HEK293 (cell line): ENCODE data around the gene FBXL13.

ENCODE experiments used
- CTCF ChIA-PET: fragments of 350-600 bp; formaldehyde crosslinking; extraction: SDS; loops from one replicate; lab custom pipeline; 2021; ENCODE audit warnings: antibody characterized with exemption; lab: Yijun Ruan, JAX
- POLR2A ChIA-PET: fragments of 300-600 bp; formaldehyde crosslinking; extraction: SDS; loops from one replicate; lab custom pipeline; 2020; ENCODE audit warnings: antibody characterized with exemption, inconsistent platforms; lab: Yijun Ruan, JAX
- H3K27ac ChIP-seq: fragments of 200-500 bp; sonication (Bioruptor generic); 2 replicates; pipeline ENCODE4 v1.5.1; 2014; ENCODE audit warnings: low read depth, low read length, control low read depth, inconsistent platforms; ENCODE audit errors: extremely low read depth
- H3K36me3 ChIP-seq, 2 experiments: fragments of 200-500 bp in 1 of 2; sonication (Bioruptor generic) in 1 of 2; 1 replicate in 1 of 2; 2 replicates in 1 of 2; pipeline ENCODE4 v1.5.1; 2014 to 2017; ENCODE audit warnings: inconsistent platforms in 2 of 2, low read length in 2 of 2; ENCODE audit not compliant: control insufficient read depth in 2 of 2, insufficient read depth in 1 of 2
- H3K4me1 ChIP-seq: fragments of 200-500 bp; sonication (Bioruptor generic); 2 replicates; pipeline ENCODE4 v1.5.1; 2014; ENCODE audit warnings: mild to moderate bottlenecking, low read length, inconsistent platforms; ENCODE audit not compliant: control insufficient read depth, insufficient read depth
- H3K4me3 ChIP-seq: 2 replicates; pipeline ENCODE4 v1.5.1; 2011; ENCODE audit warnings: low read depth, mild to moderate bottlenecking, control low read depth, low read length, moderate library complexity
- H3K9me3 ChIP-seq: fragments of 200-500 bp; sonication (Bioruptor generic); 2 replicates; pipeline ENCODE4 v1.5.1; 2014; ENCODE audit warnings: low read depth, low read length, inconsistent platforms; ENCODE audit not compliant: control insufficient read depth, insufficient read depth
- CTCF ChIP-seq: fragments of 450-650 bp; formaldehyde crosslinking; IDR thresholded peaks from 2 replicates; pipeline ENCODE4 v1.5.1; 2016; ENCODE audit warnings: missing biosample characterization, missing genetic modification characterization
- KLF16 ChIP-seq: fragments of 450-650 bp; formaldehyde crosslinking; IDR thresholded peaks from 2 replicates; pipeline ENCODE4 v1.5.1; 2017; ENCODE audit warnings: missing biosample characterization, missing genetic modification characterization
- MZF1 ChIP-seq: fragments of 450-650 bp; formaldehyde crosslinking; IDR thresholded peaks from 2 replicates; pipeline ENCODE4 v1.5.1; 2017; ENCODE audit warnings: missing biosample characterization, missing genetic modification characterization, borderline replicate concordance
- OSR2 ChIP-seq: fragments of 450-650 bp; formaldehyde crosslinking; IDR thresholded peaks from 2 replicates; pipeline ENCODE4 v1.5.1; 2016; ENCODE audit warnings: missing biosample characterization, missing genetic modification characterization
- PATZ1 ChIP-seq: fragments of 450-650 bp; formaldehyde crosslinking; IDR thresholded peaks from 2 replicates; pipeline ENCODE4 v1.5.1; 2016; ENCODE audit warnings: missing biosample characterization, missing genetic modification characterization
- PRDM1 ChIP-seq: fragments of 450-650 bp; formaldehyde crosslinking; IDR thresholded peaks from 2 replicates; pipeline ENCODE4; 2016; ENCODE audit warnings: missing biosample characterization, missing genetic modification characterization
- ZBTB1 ChIP-seq: fragments of 450-650 bp; formaldehyde crosslinking; IDR thresholded peaks from 2 replicates; pipeline ENCODE4 v1.5.1; 2016; ENCODE audit warnings: missing biosample characterization, missing genetic modification characterization
- ZFP37 ChIP-seq: fragments of 450-650 bp; formaldehyde crosslinking; IDR thresholded peaks from 2 replicates; pipeline ENCODE4 v1.5.1; 2016; ENCODE audit warnings: missing biosample characterization, missing genetic modification characterization
- ZNF2 ChIP-seq: fragments of 450-650 bp; formaldehyde crosslinking; IDR thresholded peaks from 2 replicates; pipeline ENCODE4 v1.5.1; 2016; ENCODE audit warnings: missing biosample characterization, missing genetic modification characterization
- ZNF221 ChIP-seq: fragments of 450-650 bp; formaldehyde crosslinking; IDR thresholded peaks from 2 replicates; pipeline ENCODE4 v1.5.1; 2017; ENCODE audit warnings: missing biosample characterization, missing genetic modification characterization, borderline replicate concordance
- ZNF239 ChIP-seq: fragments of 450-650 bp; formaldehyde crosslinking; IDR thresholded peaks from 2 replicates; pipeline ENCODE4 v1.5.1; 2016; ENCODE audit warnings: missing biosample characterization, missing genetic modification characterization
- ZNF302 ChIP-seq: fragments of 450-650 bp; formaldehyde crosslinking; IDR thresholded peaks from 2 replicates; pipeline ENCODE4 v1.5.1; 2016; ENCODE audit warnings: missing biosample characterization, missing genetic modification characterization, low read depth
- ZNF394 ChIP-seq: fragments of 450-650 bp; formaldehyde crosslinking; IDR thresholded peaks from 2 replicates; pipeline ENCODE4 v1.5.1; 2016; ENCODE audit warnings: missing biosample characterization, missing genetic modification characterization, mild to moderate bottlenecking, moderate library complexity, borderline replicate concordance
- ZNF423 ChIP-seq: fragments of 450-650 bp; formaldehyde crosslinking; IDR thresholded peaks from 2 replicates; pipeline ENCODE4 v1.5.1; 2016; ENCODE audit warnings: missing biosample characterization, missing genetic modification characterization
- ZNF433 ChIP-seq: fragments of 450-650 bp; formaldehyde crosslinking; IDR thresholded peaks from 2 replicates; pipeline ENCODE4 v1.5.1; 2016; ENCODE audit warnings: missing biosample characterization, missing genetic modification characterization, low read depth
- ZNF514 ChIP-seq: fragments of 450-650 bp; formaldehyde crosslinking; IDR thresholded peaks from 2 replicates; pipeline ENCODE4 v1.5.1; 2016; ENCODE audit warnings: missing biosample characterization, missing genetic modification characterization
- ZNF518A ChIP-seq: fragments of 450-650 bp; formaldehyde crosslinking; conservative IDR thresholded peaks from 2 replicates; pipeline ENCODE4 v1.5.1; 2016; ENCODE audit warnings: low read depth, missing biosample characterization, missing genetic modification characterization
- ZNF548 ChIP-seq: fragments of 450-650 bp; formaldehyde crosslinking; IDR thresholded peaks from 2 replicates; pipeline ENCODE4 v1.5.1; 2016; ENCODE audit warnings: missing biosample characterization, missing genetic modification characterization
- ZNF670 ChIP-seq: fragments of 450-650 bp; formaldehyde crosslinking; IDR thresholded peaks from 2 replicates; pipeline ENCODE4 v1.5.1; 2016; ENCODE audit warnings: missing biosample characterization, missing genetic modification characterization, low read depth
- ZNF692 ChIP-seq: fragments of 450-650 bp; formaldehyde crosslinking; IDR thresholded peaks from 2 replicates; pipeline ENCODE4 v1.5.1; 2016; ENCODE audit warnings: missing biosample characterization, missing genetic modification characterization
- ZNF830 ChIP-seq: fragments of 450-650 bp; IDR thresholded peaks from 2 replicates; pipeline ENCODE4 v1.5.0; 2018; ENCODE audit warnings: missing biosample characterization, missing genetic modification characterization, low read depth, mild to moderate bottlenecking, moderate library complexity
- ZNF837 ChIP-seq: fragments of 450-650 bp; formaldehyde crosslinking; IDR thresholded peaks from 2 replicates; pipeline ENCODE4 v1.5.1; 2016; ENCODE audit warnings: missing biosample characterization, missing genetic modification characterization

The FBXL13 gene

GRCh38 chr7:102982235-102982634 lies 92.4 kb downstream of the FBXL13 start:
- Histone ChIP-seq H3K27ac (no peak overlapping the region), H3K36me3 (no peaks in the 10 kb centered on the region), H3K4me1 (no peaks in the 10 kb centered on the region), H3K4me3 (no peak overlapping the region), H3K9me3 (no peaks in the 10 kb centered on the region)
- CTCF ChIA-PET = interaction anchor here (0.6 kb wide), 1 partner anchor 79 kb away, joined by 6 read pairs; no protein-coding TSS in a partner anchor
- TF ChIP-seq ZNF670 (tag by site-specific recombination) = no peak
- TF ChIP-seq PRDM1 (tag by site-specific recombination) = no peak
- no peak for TF ChIP-seq ZNF433 (tag by site-specific recombination)
- no peak for TF ChIP-seq ZNF830 (tag by site-specific recombination)
- no peak for TF ChIP-seq ZFP37
- TF ChIP-seq MZF1 (tag by site-specific recombination) = no peak
- TF ChIP-seq ZNF221 (tag by site-specific recombination) = no peak
- no peak for TF ChIP-seq ZNF518A (tag by site-specific recombination)
- POLR2A ChIA-PET = interaction anchor here (0.6 kb wide), 1 partner anchor 56 kb away, joined by 4 read pairs; no protein-coding TSS in a partner anchor

- Histone ChIP-seq H3K27ac (no peak overlapping the region), H3K4me1 (no peaks in the 10 kb centered on the region), H3K36me3 (no peaks in the 10 kb centered on the region), H3K9me3 (no peaks in the 10 kb centered on the region), H3K4me3 (no peak overlapping the region)
- CTCF ChIA-PET = no interaction called here
- POLR2A ChIA-PET = no interaction called here
- no peak for TF ChIP-seq PATZ1 (tag by site-specific recombination)
- no peak for TF ChIP-seq ZNF2 (tag by site-specific recombination)
- no peak for TF ChIP-seq ZNF514
- TF ChIP-seq ZNF548 (tag by site-specific recombination) = no peak
- no peak for TF ChIP-seq CTCF (tag by site-specific recombination)
- TF ChIP-seq ZNF423 (tag by site-specific recombination) = no peak
- TF ChIP-seq KLF16 = no peak
- TF ChIP-seq ZBTB1 (tag by site-specific recombination) = no peak
- no peak for TF ChIP-seq ZNF394 (tag by site-specific recombination)
- no peak for TF ChIP-seq ZNF837 (tag by site-specific recombination)
- TF ChIP-seq OSR2 = no peak
- TF ChIP-seq ZNF239 (tag by site-specific recombination) = no peak
- no peak for TF ChIP-seq ZNF692
- TF ChIP-seq ZNF302 (tag by site-specific recombination) = no peak
Observed at GRCh38 chr7:102981451-102981850, 93.1 kb downstream of the FBXL13 start.
